Thymus (tissue), 11 donors: Measurements from ENCODE around the gene TRIM66. TPM values are rescaled to one million over a fixed set of nuclear protein-coding genes. Genes with fewer than 3 reads are reported as not detected.

Source experiments
- DNase-seq, 9 donors: peaks; one replicate each; pipeline ENCODE4 v3.0.0-alpha.2; 2013; ENCODE audit warnings: low spot score in 9 of 9, low read depth in 6 of 9, missing footprints in 1 of 9
- H3K27ac ChIP-seq, 2 donors: one replicate each; pipeline ENCODE4 v1.5.1; 2013; ENCODE audit warnings: control low read depth in 1 of 2, low read depth in 1 of 2, low read length in 1 of 2, mild to moderate bottlenecking in 1 of 2, moderate library complexity in 1 of 2
- H3K27me3 ChIP-seq, 2 donors: one replicate each; pipeline ENCODE4 v1.5.1; 2013; ENCODE audit warnings: low read length in 1 of 2; ENCODE audit not compliant: control insufficient read depth in 2 of 2, insufficient read depth in 1 of 2
- H3K36me3 ChIP-seq, 2 donors: one replicate each; pipeline ENCODE4 v1.5.1; 2013; ENCODE audit warnings: low read length in 1 of 2, mild to moderate bottlenecking in 1 of 2, moderate library complexity in 1 of 2; ENCODE audit not compliant: control insufficient read depth in 2 of 2, insufficient read depth in 2 of 2
- H3K4me1 ChIP-seq, 2 donors: one replicate each; pipeline ENCODE4 v1.5.1; 2013; ENCODE audit warnings: low read length in 2 of 2; ENCODE audit not compliant: control insufficient read depth in 2 of 2, insufficient read depth in 2 of 2
- H3K4me3 ChIP-seq, 2 donors: one replicate each; pipeline ENCODE4 v1.5.1; 2013; ENCODE audit warnings: low read length in 2 of 2, control low read depth in 1 of 2, mild to moderate bottlenecking in 1 of 2
- H3K9me3 ChIP-seq, 2 donors: one replicate each; pipeline ENCODE4 v1.5.1; 2013; ENCODE audit warnings: low read length in 1 of 2, mild to moderate bottlenecking in 1 of 2; ENCODE audit not compliant: control insufficient read depth in 2 of 2, insufficient read depth in 1 of 2
- WGBS: extraction: QIAGEN DNeasy Blood & Tissue Kit; methylation state at CpG from one replicate; pipeline ENCODE4 v1.1.7; 2013; 5-methylcytosine and 5-hydroxymethylcytosine counted together
- polyA plus RNA-seq: library from polyadenylated mRNA; stranded (reverse); fragments of 200-250 nt; gene quantifications from one replicate; pipeline ENCODE4 v1.2.3, GENCODE V29; 2013
- total RNA-seq: library from RNA; stranded (reverse); fragments of 120-200 nt; gene quantifications from one replicate; pipeline ENCODE4 v1.2.4, GENCODE V29; 2013
- donor health status: healthy.

TRIM66 gene
- total and polyA plus RNA-seq, 2 donors: 2.7 to 4.6 TPM

DNA sequence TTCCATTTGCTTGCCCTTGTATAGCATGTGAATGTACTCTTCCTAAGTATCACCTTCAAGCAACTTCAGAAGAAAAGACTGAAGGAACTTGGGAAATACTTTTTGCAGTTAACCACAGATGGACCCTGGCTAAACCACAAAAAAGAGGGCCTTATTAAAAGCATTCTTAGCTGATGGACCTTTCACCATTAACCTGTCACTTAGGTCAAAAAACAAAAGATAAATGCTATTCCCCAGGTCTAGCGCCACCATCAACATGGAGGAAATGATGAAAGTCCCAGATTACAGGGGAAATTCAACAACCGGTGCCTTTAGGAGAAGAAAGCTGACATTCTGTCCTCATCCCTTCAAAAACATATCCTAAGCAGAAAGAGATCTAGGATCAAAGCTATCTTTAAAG, 117.9 kb downstream of the TRIM66 start:
- WGBS: 91% methylated on average over 2 of the region's 2 CpGs
- Histone ChIP-seq H3K27me3 (no peaks in the 10 kb centered on the region), H3K4me1 (no peaks in the 10 kb centered on the region), H3K36me3 (no peaks in the 10 kb centered on the region), H3K4me3 (no peak overlapping the region), H3K27ac (no peak overlapping the region), H3K9me3 (no peaks in the 10 kb centered on the region)
- no peak for DNase-seq

Other genes starting within 250 kb of the TRIM66 start
- 10.5 TPM for gene STK33, start 88.4 kb downstream of the TRIM66 start, total RNA-seq
- gene STK33, start 88.4 kb downstream of the TRIM66 start, polyA plus RNA-seq: 13.3 TPM
- gene RPL27A, start 127 bp upstream of the TRIM66 start, total RNA-seq: 2,501 TPM
- 4,277 TPM for gene RPL27A, start 127 bp upstream of the TRIM66 start, polyA plus RNA-seq
- gene AKIP1, start 228.5 kb upstream of the TRIM66 start, total RNA-seq: 16.2 TPM
- 22.6 TPM for gene AKIP1, start 228.5 kb upstream of the TRIM66 start, polyA plus RNA-seq